ENCODE data around the gene ZBED4. TPM values are rescaled to one million over a fixed set of nuclear protein-coding genes. Genes with fewer than 3 reads are reported as not detected.

Gene ZBED4
- total RNA-seq, 2 donors from 2014 or later = 9.6 to 17.1 TPM

DNA sequence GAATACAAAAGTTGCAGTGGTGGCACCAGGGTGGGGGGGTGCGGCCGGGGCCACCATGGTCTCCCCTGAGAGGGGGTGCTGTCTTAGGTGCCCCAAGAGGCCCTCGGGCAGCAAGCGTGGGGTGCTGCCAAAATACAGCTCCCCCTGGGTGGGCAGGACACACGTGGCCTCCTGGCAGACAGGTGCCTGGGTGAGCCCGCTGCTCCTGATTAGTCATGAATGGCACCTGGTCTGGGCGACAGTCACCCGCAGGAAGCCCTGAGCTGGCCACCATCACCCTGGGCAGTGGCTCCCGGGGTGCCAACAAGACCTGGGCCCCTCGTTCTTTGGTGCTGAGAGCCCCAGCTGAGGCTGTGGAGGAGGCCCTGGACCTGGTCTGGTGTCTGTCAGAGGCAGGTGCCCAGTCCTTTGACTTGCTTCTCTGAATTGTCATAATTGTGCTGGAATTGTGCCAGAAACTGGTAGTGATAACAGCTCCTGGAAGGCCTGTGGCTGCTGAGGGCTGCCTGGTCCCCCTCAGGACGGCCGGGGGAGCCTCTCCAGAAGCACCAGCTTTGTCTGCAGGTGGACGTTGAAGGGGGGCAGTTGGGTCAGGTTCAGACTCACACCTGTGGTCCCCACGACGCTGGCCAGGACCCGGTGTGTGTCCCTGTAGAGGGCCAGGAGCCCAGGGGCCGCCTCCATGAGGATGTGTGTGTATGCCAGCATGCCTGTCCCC lies 49.8 kb downstream of the ZBED4 start:
- 94 to 97% methylated on average over 8 to 15 of the region's 17 CpGs for WGBS, 2 donors
- Histone ChIP-seq H3K27me3 (no peaks in the 10 kb centered on the region), H3K9me3 (no peaks in the 10 kb centered on the region), H3K27ac (no peak overlapping the region), H3K4me1 (no peaks in the 10 kb centered on the region), H3K4me3 (no peak overlapping the region), H3K36me3 (replicated peaks in 1 of 2; ENCODE audit: insufficient read depth in 1 of 2, low read depth in 2 of 2) (peaks cover 8 to 10% of the 10 kb centered on the region in 2 donors)
- TF ChIP-seq, protein P1, sequence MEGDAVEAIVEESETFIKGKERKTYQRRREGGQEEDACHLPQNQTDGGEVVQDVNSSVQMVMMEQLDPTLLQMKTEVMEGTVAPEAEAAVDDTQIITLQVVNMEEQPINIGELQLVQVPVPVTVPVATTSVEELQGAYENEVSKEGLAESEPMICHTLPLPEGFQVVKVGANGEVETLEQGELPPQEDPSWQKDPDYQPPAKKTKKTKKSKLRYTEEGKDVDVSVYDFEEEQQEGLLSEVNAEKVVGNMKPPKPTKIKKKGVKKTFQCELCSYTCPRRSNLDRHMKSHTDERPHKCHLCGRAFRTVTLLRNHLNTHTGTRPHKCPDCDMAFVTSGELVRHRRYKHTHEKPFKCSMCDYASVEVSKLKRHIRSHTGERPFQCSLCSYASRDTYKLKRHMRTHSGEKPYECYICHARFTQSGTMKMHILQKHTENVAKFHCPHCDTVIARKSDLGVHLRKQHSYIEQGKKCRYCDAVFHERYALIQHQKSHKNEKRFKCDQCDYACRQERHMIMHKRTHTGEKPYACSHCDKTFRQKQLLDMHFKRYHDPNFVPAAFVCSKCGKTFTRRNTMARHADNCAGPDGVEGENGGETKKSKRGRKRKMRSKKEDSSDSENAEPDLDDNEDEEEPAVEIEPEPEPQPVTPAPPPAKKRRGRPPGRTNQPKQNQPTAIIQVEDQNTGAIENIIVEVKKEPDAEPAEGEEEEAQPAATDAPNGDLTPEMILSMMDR (IDR thresholded peaks at IDR 0.05) = no peak
- TF ChIP-seq POLR2A (IDR thresholded peaks at IDR 0.05) = no peak
- intact Hi-C loops (cut with DNase I) = no loop called here
- ATAC-seq (no peak), DNase-seq (no peak)

DNA sequence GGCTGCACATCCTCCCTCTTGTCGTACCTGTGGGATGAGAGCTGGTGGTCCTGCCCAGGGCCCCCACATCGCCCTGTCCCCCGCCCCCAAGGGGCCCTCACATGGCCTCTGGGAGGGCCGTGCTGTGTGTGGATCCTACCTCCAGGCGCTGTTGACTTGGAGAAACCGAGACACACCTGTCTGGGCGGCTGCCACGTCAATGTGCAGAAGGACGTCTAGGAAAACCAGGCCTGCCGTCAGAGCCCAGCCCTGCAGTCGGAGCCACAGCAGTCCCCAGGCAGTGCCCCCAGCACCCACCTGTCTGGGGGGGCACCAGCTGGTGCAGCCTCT lies 50.4 kb downstream of the ZBED4 start:
- Histone ChIP-seq H3K4me1 (no peaks in the 10 kb centered on the region), H3K27me3 (no peaks in the 10 kb centered on the region), H3K9me3 (no peaks in the 10 kb centered on the region), H3K4me3 (no peak overlapping the region), H3K36me3 (replicated peaks in 1 of 2; ENCODE audit: insufficient read depth in 1 of 2, low read depth in 2 of 2) (peaks cover 8 to 10% of the 10 kb centered on the region in 2 donors), H3K27ac (no peak overlapping the region)
- DNase-seq (no peak), ATAC-seq (no peak)
- TF ChIP-seq, protein P1 (IDR thresholded peaks at IDR 0.05) = no peak
- no peak for TF ChIP-seq POLR2A (IDR thresholded peaks at IDR 0.05)
- WGBS, 2 donors = 89 to 99% methylated on average over 10 to 11 of the region's 11 CpGs
- intact Hi-C loops (cut with DNase I) = no loop called here

DNA sequence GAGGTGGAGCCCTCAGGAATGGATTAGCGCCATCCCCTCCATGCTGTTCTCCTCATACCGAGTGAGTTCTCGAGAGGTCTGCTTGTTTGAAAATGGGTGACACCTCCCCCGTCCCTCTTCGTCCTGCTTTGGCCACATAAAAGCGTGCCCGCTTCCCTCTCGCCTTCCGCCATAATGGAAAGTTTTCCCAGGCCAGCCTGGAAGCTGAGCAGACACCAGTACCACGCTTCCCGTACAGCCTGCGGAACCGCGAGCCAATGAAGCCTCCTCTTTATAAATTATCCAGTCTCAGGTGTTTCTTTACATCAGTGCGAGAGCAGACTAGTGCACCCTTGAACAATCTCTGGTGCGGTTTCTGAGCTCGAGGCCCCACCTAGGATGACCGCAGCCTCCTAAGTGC lies 51.8 kb downstream of the ZBED4 start:
- Histone ChIP-seq H3K4me1 (no peaks in the 10 kb centered on the region), H3K4me3 (no peak overlapping the region), H3K27me3 (no peaks in the 10 kb centered on the region), H3K27ac (no peak overlapping the region), H3K36me3 (replicated peaks in 1 of 2; ENCODE audit: insufficient read depth in 1 of 2, low read depth in 2 of 2) (peaks cover 8 to 10% of the 10 kb centered on the region in 2 donors), H3K9me3 (no peaks in the 10 kb centered on the region)
- WGBS, 2 donors = 96% methylated on average over 16 to 18 of the region's 18 CpGs
- TF ChIP-seq, protein P1 (IDR thresholded peaks at IDR 0.05) = no peak
- TF ChIP-seq POLR2A (IDR thresholded peaks at IDR 0.05) = no peak
- intact Hi-C loops (cut with DNase I) = no loop called here
- DNase-seq (no peak), ATAC-seq (no peak)

DNA sequence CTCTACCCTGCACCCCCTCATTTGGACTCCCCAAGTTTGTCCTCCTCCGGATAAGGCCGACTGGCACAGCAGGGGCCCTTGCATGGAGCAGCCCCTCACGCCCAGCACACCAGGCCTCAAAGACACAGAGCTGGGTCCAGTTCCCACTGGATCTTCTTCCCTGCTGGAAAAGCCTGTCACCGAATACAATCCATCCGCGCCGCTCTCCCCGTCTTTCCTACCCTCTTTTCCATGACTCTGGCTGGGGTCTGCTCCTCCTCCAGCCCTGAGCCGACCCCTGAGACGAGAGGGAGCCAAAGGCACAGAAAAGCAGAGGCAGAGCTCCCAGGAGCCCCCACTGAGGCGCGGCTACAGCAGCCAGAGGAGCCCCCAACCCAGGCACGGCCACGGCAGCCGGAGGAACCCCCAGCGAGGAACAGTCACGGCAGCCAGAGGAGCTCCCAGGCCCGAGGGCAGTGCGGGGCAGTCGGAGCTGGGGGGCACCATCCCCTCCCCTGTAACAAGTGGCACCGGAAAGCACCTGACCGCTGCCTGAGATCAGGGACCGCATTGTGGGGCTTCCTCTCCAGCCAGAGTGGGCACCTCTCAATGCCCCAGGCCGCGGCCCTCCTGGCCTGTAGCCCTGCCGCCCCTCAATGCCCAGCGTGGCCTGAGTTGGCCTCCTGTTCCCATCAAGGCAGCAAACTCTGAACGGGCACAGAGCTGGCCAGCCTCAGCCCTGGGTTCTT lies 52.6 kb downstream of the ZBED4 start:
- WGBS, 2 donors = 94 to 97% methylated on average over 14 to 28 of the region's 28 CpGs
- H3K36me3 ChIP-seq (replicated peaks in 1 of 2; ENCODE audit: insufficient read depth in 1 of 2, low read depth in 2 of 2) = peaks cover 8 to 10% of the 10 kb centered on the region in 2 donors
- H3K4me1 ChIP-seq = no peaks in the 10 kb centered on the region
- intact Hi-C loops (cut with DNase I) = no loop called here
- H3K27me3 ChIP-seq = no peaks in the 10 kb centered on the region
- DNase-seq (no peak), ATAC-seq (no peak)
- H3K4me3 ChIP-seq = no peak overlapping the region
- H3K27ac ChIP-seq = no peak overlapping the region
- H3K9me3 ChIP-seq = no peaks in the 10 kb centered on the region
- no peak for TF ChIP-seq POLR2A (IDR thresholded peaks at IDR 0.05)
- TF ChIP-seq, protein P1 (IDR thresholded peaks at IDR 0.05) = no peak

Data from body of pancreas (tissue), 4 donors.